PC-3 (cell line): ENCODE measurements around the gene RPS27L. TPM values are rescaled to one million over a fixed set of nuclear protein-coding genes. Genes with fewer than 3 reads are reported as not detected.

ENCODE experiments used
- ATAC-seq: fragments of 200-7000 bp; cut with Tn5 transposase; 2 replicates; pipeline ENCODE4 v1.9.1; 2020; ENCODE audit warnings: mild to moderate bottlenecking, moderate library complexity
- BruUV-seq: library from RNA; stranded (reverse); fragments of 400-500 nt; replicated peaks from 2 replicates; lab custom pipeline; 2021; lab: Mats Ljungman, UMichigan
- CTCF ChIA-PET: fragments of 300-600 bp; sonication (Branson Sonifier 250); formaldehyde crosslinking; loops from one replicate; lab custom pipeline; 2022; ENCODE audit warnings: antibody characterized with exemption; lab: Charles Lee
- POLR2A ChIA-PET: fragments of 300-600 bp; sonication (Branson Sonifier 250); formaldehyde crosslinking; loops from one replicate; lab custom pipeline; 2022; ENCODE audit warnings: antibody characterized with exemption; ENCODE audit not compliant: unreplicated experiment; lab: Charles Lee
- DNase-seq: peaks from one replicate; pipeline ENCODE4 v3.0.0-alpha.2; 2015
- H2AFZ ChIP-seq: fragments of 300-600 bp; sonication (generic); 2 replicates; pipeline ENCODE4 v1.6.0; 2016; ENCODE audit warnings: antibody characterized with exemption, low read length
- H3F3A ChIP-seq: fragments of 300-600 bp; sonication (generic); one replicate; pipeline ENCODE4 v1.6.0; 2017; ENCODE audit warnings: antibody characterized with exemption, low read length, control low read depth, mild to moderate bottlenecking; ENCODE audit not compliant: unreplicated experiment
- H3K27ac ChIP-seq: fragments of 300-600 bp; sonication (generic); 2 replicates; pipeline ENCODE4 v1.5.1; 2016; ENCODE audit warnings: mild to moderate bottlenecking, low read length
- H3K27me3 ChIP-seq: fragments of 300-600 bp; sonication (generic); 2 replicates; pipeline ENCODE4 v1.6.1; 2016; ENCODE audit warnings: low read length, mixed read lengths
- H3K36me3 ChIP-seq: fragments of 300-600 bp; sonication (generic); 2 replicates; pipeline ENCODE4 v1.6.1; 2016; ENCODE audit warnings: low read depth, mixed run types, low read length, mixed read lengths
- H3K4me1 ChIP-seq: fragments of 300-600 bp; sonication (generic); 2 replicates; pipeline ENCODE4 v1.5.1; 2016; ENCODE audit warnings: low read length; ENCODE audit not compliant: insufficient read depth
- H3K4me2 ChIP-seq: fragments of 300-600 bp; sonication (generic); 2 replicates; pipeline ENCODE4 v1.6.0; 2016; ENCODE audit warnings: low read length
- H3K4me3 ChIP-seq: fragments of 300-600 bp; sonication (generic); 2 replicates; pipeline ENCODE4 v1.5.1; 2016; ENCODE audit warnings: mild to moderate bottlenecking, low read length, mixed read lengths
- H3K79me2 ChIP-seq: fragments of 300-600 bp; sonication (generic); 2 replicates; pipeline ENCODE4 v1.6.1; 2017; ENCODE audit warnings: low read length, mixed read lengths
- H3K9ac ChIP-seq: fragments of 300-600 bp; sonication (generic); 2 replicates; pipeline ENCODE4 v1.6.0; 2016; ENCODE audit warnings: mild to moderate bottlenecking, low read length
- H3K9me2 ChIP-seq: fragments of 300-600 bp; sonication (generic); replicated peaks from 2 replicates; pipeline ENCODE4 v1.6.1; 2016; ENCODE audit warnings: mixed run types, low read length, mixed read lengths
- H3K9me3 ChIP-seq: fragments of 300-600 bp; sonication (generic); 2 replicates; pipeline ENCODE4 v1.6.1; 2016; ENCODE audit warnings: low read length, mixed read lengths
- H4K20me1 ChIP-seq: fragments of 300-600 bp; sonication (generic); 2 replicates; pipeline ENCODE4 v1.6.1; 2016; ENCODE audit warnings: low read length, mixed read lengths
- CTCF ChIP-seq: fragments of 300-600 bp; sonication (generic); conservative IDR thresholded peaks from 2 replicates; pipeline ENCODE4 v1.5.1; 2017; ENCODE audit warnings: antibody characterized with exemption, low read depth, mild to moderate bottlenecking, low read length
- EZH2 ChIP-seq: fragments of 300-600 bp; sonication (generic); IDR thresholded peaks from one replicate; pipeline ENCODE4 v1.6.1; 2017; ENCODE audit warnings: antibody characterized with exemption, mild to moderate bottlenecking, low read length; ENCODE audit not compliant: unreplicated experiment
- EZH2phosphoT487 ChIP-seq: fragments of 300-600 bp; sonication (generic); IDR thresholded peaks from 2 replicates; pipeline ENCODE4 v1.6.1; 2018; ENCODE audit warnings: mild to moderate bottlenecking, antibody characterized with exemption, low read length, borderline replicate concordance
- intact Hi-C: fragments of 100-400 bp; cut with micrococcal nuclease; formaldehyde crosslinking; loops from 2 replicates; pipeline ENCODE4 v1.9.0; 2023
- total RNA-seq: library from RNA; depleted of rRNA; stranded (reverse); fragments of >200 nt; gene quantifications from 2 replicates; pipeline ENCODE4 v1.2.3, GENCODE V29; 2014

RPS27L gene
- total RNA-seq, 1 experiment from 2014 or later = 48.5 TPM

- Histone ChIP-seq H3K36me3 (no peaks in the 10 kb centered on the region), H3K9me3 (no peaks in the 10 kb centered on the region), H3K4me1 (peaks cover 17% of the 10 kb centered on the region), H3K4me3 (no peak overlapping the region), H3K4me2 (no peak overlapping the region), H3K27ac (no peak overlapping the region), H3K27me3 (no peaks in the 10 kb centered on the region), H2AFZ (no peak overlapping the region), H3K9ac (no peak overlapping the region), H4K20me1 (no peaks in the 10 kb centered on the region), H3K9me2 (no peaks in the 10 kb centered on the region), H3K79me2 (peaks cover 14% of the 10 kb centered on the region), H3F3A (no peaks in the 10 kb centered on the region)
- ChIA-PET CTCF (no interaction called here), POLR2A (no interaction called here)
- TF ChIP-seq EZH2phosphoT487 (no peak), CTCF (no peak), EZH2 (no peak)
- BruUV-seq = no TSS peak
- ATAC-seq = no peak
- no peak for DNase-seq
- intact Hi-C loops = no loop called here
Observed at GRCh38 chr15:63151665-63152064, 5.6 kb downstream of the RPS27L start.

GRCh38 chr15:63146684-63147083, 10.6 kb downstream of the RPS27L start:
- TF ChIP-seq CTCF (peak; percentile 17; the same call in 1 of the 2 replicates), EZH2 (no peak)
- H3K4me3 ChIP-seq = no peak overlapping the region
- ChIA-PET POLR2A (interaction anchor here (0.5 kb wide), 1 partner anchor 235 kb away, joined by 3 read pairs; no protein-coding TSS in a partner anchor), CTCF (no interaction called here)
- H3K4me2 ChIP-seq = no peak overlapping the region
- H3K27ac ChIP-seq = no peak overlapping the region
- no peaks in the 10 kb centered on the region for H3K9me3 ChIP-seq
- DNase-seq (peak; percentile 20), ATAC-seq (no peak; the same call in 1 of the 2 replicates)
- H3K27me3 ChIP-seq = no peaks in the 10 kb centered on the region
- peaks cover 8% of the 10 kb centered on the region for H3K4me1 ChIP-seq
- no peaks in the 10 kb centered on the region for H3F3A ChIP-seq
- no peaks in the 10 kb centered on the region for H3K9me2 ChIP-seq
- H3K79me2 ChIP-seq = no peaks in the 10 kb centered on the region
- no peak overlapping the region for H3K9ac ChIP-seq
- no peaks in the 10 kb centered on the region for H4K20me1 ChIP-seq
- H2AFZ ChIP-seq = no peak overlapping the region
- intact Hi-C loops = no loop called here
- no peaks in the 10 kb centered on the region for H3K36me3 ChIP-seq
- no TSS peak for BruUV-seq

GRCh38 chr15:63145426-63145825, 11.9 kb downstream of the RPS27L start:
- H3K27ac ChIP-seq = no peak overlapping the region
- no peak for TF ChIP-seq EZH2phosphoT487
- no peak for TF ChIP-seq CTCF
- TF ChIP-seq EZH2 = no peak
- CTCF ChIA-PET = no interaction called here
- H3K9me3 ChIP-seq = no peaks in the 10 kb centered on the region
- no peaks in the 10 kb centered on the region for H3K36me3 ChIP-seq
- H4K20me1 ChIP-seq = no peaks in the 10 kb centered on the region
- no peaks in the 10 kb centered on the region for H3K27me3 ChIP-seq
- H3K79me2 ChIP-seq = no peaks in the 10 kb centered on the region
- no peak for DNase-seq
- no peak for ATAC-seq
- no peak overlapping the region for H2AFZ ChIP-seq
- peaks cover 6% of the 10 kb centered on the region for H3K4me1 ChIP-seq
- H3K4me2 ChIP-seq = no peak overlapping the region
- H3K9me2 ChIP-seq = no peaks in the 10 kb centered on the region
- no peak overlapping the region for H3K9ac ChIP-seq
- no peak overlapping the region for H3K4me3 ChIP-seq
- H3F3A ChIP-seq = no peaks in the 10 kb centered on the region
- no TSS peak for BruUV-seq
- POLR2A ChIA-PET = no interaction called here
- intact Hi-C loops = no loop called here
